ENCODE data around the gene HSPA4.
"Not testable (repeated sequence)": the region's sequence is repeated elsewhere in the genome, so short reads cannot be mapped to it uniquely, and the experiment has no call there.

HSPA4 gene

GRCh38 chr5:133128066-133128465 is 76.3 kb downstream of the HSPA4 start:
- DNase-seq: no peak

GRCh38 chr5:133129289-133129688 is 77.5 kb downstream of the HSPA4 start:
- DNase-seq: no peak

- no peak for DNase-seq
These were observed 78.1 kb downstream of the HSPA4 start for GRCh38 chr5:133129950-133130349.

GRCh38 chr5:133130387-133131118 is 78.7 kb downstream of the HSPA4 start:
- no peak for DNase-seq

- no peak for DNase-seq
These were observed 80.9 kb downstream of the HSPA4 start for GRCh38 chr5:133132717-133133116.

GRCh38 chr5:133133241-133133640 is 81.4 kb downstream of the HSPA4 start:
- DNase-seq: not testable (repeated sequence)

- not testable (repeated sequence) for DNase-seq
These were observed 85.1 kb downstream of the HSPA4 start for GRCh38 chr5:133136890-133137289.

- no peak for DNase-seq
These were observed 88.5 kb downstream of the HSPA4 start for GRCh38 chr5:133140311-133140710.

GRCh38 chr5:133141746-133142145 is 89.9 kb downstream of the HSPA4 start:
- DNase-seq: no peak

GRCh38 chr5:133142782-133143181 is 91.0 kb downstream of the HSPA4 start:
- DNase-seq: no peak

GRCh38 chr5:133144245-133144981 is 92.6 kb downstream of the HSPA4 start:
- DNase-seq: no peak

- DNase-seq: no peak
These were observed 93.8 kb downstream of the HSPA4 start for GRCh38 chr5:133145436-133146170.

- no peak for DNase-seq
These were observed 95.6 kb downstream of the HSPA4 start for GRCh38 chr5:133147411-133147810.

GRCh38 chr5:133147815-133148567 is 96.2 kb downstream of the HSPA4 start:
- no peak for DNase-seq

- DNase-seq: no peak
These were observed 97.5 kb downstream of the HSPA4 start for GRCh38 chr5:133149345-133149744.

GRCh38 chr5:133150909-133151544 is 99.2 kb downstream of the HSPA4 start:
- no peak for DNase-seq

GRCh38 chr5:133154274-133155075 is 102.7 kb downstream of the HSPA4 start:
- DNase-seq: no peak

- no peak for DNase-seq
These were observed 103.6 kb downstream of the HSPA4 start for GRCh38 chr5:133155326-133155969.
